ENCODE measurements around the gene SYCN. TPM values are rescaled to one million over a fixed set of nuclear protein-coding genes. Genes with fewer than 3 reads are reported as not detected.

The SYCN gene
- total and polyA plus RNA-seq, 4 donors, result 0.18 TPM; not detected in 3

GRCh38 chr19:39175564-39175963, 28.5 kb downstream of the SYCN start:
- Histone ChIP-seq H3K27ac (ENCODE audit: low read depth in 1 of 2, low read length in 1 of 2) (no peak overlapping the region), H3K9me3 (ENCODE audit: control insufficient read depth in 4 of 4, insufficient read depth in 3 of 4, low read length in 3 of 4) (no peaks in the 10 kb centered on the region), H3K27me3 (ENCODE audit: control insufficient read depth in 3 of 3, insufficient read depth in 3 of 3, low read length in 2 of 3) (no peaks in the 10 kb centered on the region), H3K9ac (ENCODE audit: insufficient read depth in 1 of 2, low read length in 2 of 2) (no peak overlapping the region), H3K36me3 (ENCODE audit: control insufficient read depth in 4 of 4, insufficient read depth in 4 of 4, low read length in 4 of 4) (peaks cover 0 to 82% (median 6%) of the 10 kb centered on the region in 4 donors), H3K4me1 (ENCODE audit: control insufficient read depth in 5 of 5, insufficient read depth in 5 of 5, low read length in 5 of 5) (peaks cover 0 to under 1% (median 0%) of the 10 kb centered on the region in 5 donors), H3K4me3 (no peak overlapping the region)
- no peak for TF ChIP-seq CTCF (IDR thresholded peaks at IDR 0.05; ENCODE audit: control extremely low read depth, extremely low read depth)
- WGBS, 2 donors, result 87 to 96% methylated on average over 7 of the region's 7 CpGs
- DNase-seq, result no peak
- ATAC-seq (ENCODE audit: insufficient read depth, low FRiP score), result no peak

GRCh38 chr19:39174558-39175544, 29.2 kb downstream of the SYCN start:
- H3K4me3 ChIP-seq, result no peak overlapping the region
- H3K9ac ChIP-seq (ENCODE audit: insufficient read depth in 1 of 2, low read length in 2 of 2), result no peak overlapping the region
- WGBS, 2 donors, result 91 to 92% methylated on average over 40 to 43 of the region's 43 CpGs
- peaks cover 0 to 85% (median 6%) of the 10 kb centered on the region in 4 donors for H3K36me3 ChIP-seq (ENCODE audit: control insufficient read depth in 4 of 4, insufficient read depth in 4 of 4, low read length in 4 of 4)
- no peak overlapping the region for H3K27ac ChIP-seq (ENCODE audit: low read depth in 1 of 2, low read length in 1 of 2)
- peaks cover 0 to 5% (median 0%) of the 10 kb centered on the region in 5 donors for H3K4me1 ChIP-seq (ENCODE audit: control insufficient read depth in 5 of 5, insufficient read depth in 5 of 5, low read length in 5 of 5)
- no peak for TF ChIP-seq CTCF (IDR thresholded peaks at IDR 0.05; ENCODE audit: control extremely low read depth, extremely low read depth)
- H3K27me3 ChIP-seq (ENCODE audit: control insufficient read depth in 3 of 3, insufficient read depth in 3 of 3, low read length in 2 of 3), result no peaks in the 10 kb centered on the region
- DNase-seq, result no peak
- H3K9me3 ChIP-seq (ENCODE audit: control insufficient read depth in 4 of 4, insufficient read depth in 3 of 4, low read length in 3 of 4), result no peaks in the 10 kb centered on the region
- no peak for ATAC-seq (ENCODE audit: insufficient read depth, low FRiP score)

GRCh38 chr19:39174142-39174541, 29.9 kb downstream of the SYCN start:
- ATAC-seq (ENCODE audit: insufficient read depth, low FRiP score) (no peak), DNase-seq (no peak)
- Histone ChIP-seq H3K9ac (ENCODE audit: insufficient read depth in 1 of 2, low read length in 2 of 2) (no peak overlapping the region), H3K27ac (ENCODE audit: low read depth in 1 of 2, low read length in 1 of 2) (no peak overlapping the region), H3K4me1 (ENCODE audit: control insufficient read depth in 5 of 5, insufficient read depth in 5 of 5, low read length in 5 of 5) (peaks cover 0 to 5% (median 0%) of the 10 kb centered on the region in 5 donors), H3K36me3 (ENCODE audit: control insufficient read depth in 4 of 4, insufficient read depth in 4 of 4, low read length in 4 of 4) (peaks cover 0 to 84% (median 4%) of the 10 kb centered on the region in 4 donors), H3K9me3 (ENCODE audit: control insufficient read depth in 4 of 4, insufficient read depth in 3 of 4, low read length in 3 of 4) (no peaks in the 10 kb centered on the region), H3K27me3 (ENCODE audit: control insufficient read depth in 3 of 3, insufficient read depth in 3 of 3, low read length in 2 of 3) (no peaks in the 10 kb centered on the region), H3K4me3 (no peak overlapping the region)
- TF ChIP-seq CTCF (IDR thresholded peaks at IDR 0.05; ENCODE audit: control extremely low read depth, extremely low read depth), result no peak
- 89% methylated on average over 16 of the region's 16 CpGs for WGBS, 2 donors

Data from lung (tissue), 12 donors.